HG02623 (cell line): ENCODE data around the gene AGPAT3.

Source experiments
- ATAC-seq: cut with Tn5 transposase; IDR thresholded peaks from one replicate; pipeline ENCODE4 v1.9.1; 2021; ENCODE audit warnings: moderate library complexity; ENCODE audit not compliant: unreplicated experiment

The AGPAT3 gene

DNA sequence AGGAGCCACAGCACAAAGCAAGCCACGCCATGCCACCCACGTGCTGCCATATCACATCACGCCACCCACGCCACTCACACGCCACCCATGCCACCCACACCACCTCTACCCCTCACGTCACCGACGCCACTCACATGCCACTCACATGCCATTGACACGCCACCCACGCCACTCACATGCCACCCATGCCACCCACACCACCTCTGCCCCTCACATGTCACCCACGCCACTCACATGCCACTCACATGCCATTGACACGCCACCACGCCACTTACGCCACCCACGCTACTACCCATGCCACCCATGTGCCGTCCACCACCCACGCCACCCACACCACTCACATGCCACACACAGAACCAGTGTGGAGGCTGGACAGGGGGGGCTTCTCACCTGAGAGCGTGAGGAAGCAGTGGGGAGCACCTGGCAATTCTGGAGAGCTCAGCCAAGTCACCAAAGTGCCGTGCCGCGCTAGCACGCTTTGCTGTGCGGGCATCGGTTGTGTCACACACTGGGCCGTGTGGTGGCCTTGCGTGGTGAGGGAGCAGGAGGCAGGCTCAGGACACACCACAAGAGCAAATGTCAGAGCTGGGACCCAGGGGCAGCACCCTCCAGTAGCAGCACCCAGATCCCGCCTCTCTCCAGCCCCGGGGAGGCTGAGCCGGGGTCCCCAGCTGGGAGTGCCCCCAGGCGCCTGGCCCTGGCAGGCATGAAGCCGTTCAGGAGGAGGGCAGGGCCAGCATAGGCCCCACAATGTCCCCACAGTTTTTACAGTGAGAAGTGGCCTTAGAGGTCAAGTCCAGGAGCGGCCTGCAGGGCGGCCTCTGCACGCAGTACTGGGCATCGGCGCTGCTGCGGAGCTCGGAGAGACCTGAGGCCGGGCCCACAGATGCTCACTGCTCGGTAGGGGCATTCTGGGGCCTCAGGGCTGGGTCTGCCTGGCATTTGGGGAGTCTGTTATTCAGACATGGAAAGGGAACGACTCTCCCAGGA lies 70.0 kb downstream of the AGPAT3 start:
- no peak for ATAC-seq

DNA sequence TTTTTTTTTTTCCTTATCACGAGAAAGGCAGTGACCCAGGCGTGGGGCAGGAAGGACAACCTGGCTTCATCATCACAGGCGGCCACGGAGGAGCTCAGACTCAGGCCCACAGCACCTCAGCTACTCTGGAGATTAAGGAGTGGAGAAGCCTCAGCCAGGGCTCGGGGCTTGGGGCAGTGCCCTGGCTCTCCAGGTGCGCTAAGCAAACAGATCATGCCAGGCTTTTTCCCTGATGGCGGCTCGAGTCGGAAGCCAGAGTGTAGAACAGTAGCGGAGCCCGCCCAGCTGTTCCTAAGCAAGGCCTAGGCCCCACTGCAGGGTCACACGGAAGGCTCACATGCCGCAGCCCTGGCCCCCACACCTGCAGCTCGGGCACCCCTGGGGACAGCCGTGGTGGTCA lies 70.7 kb downstream of the AGPAT3 start:
- ATAC-seq = no peak

DNA sequence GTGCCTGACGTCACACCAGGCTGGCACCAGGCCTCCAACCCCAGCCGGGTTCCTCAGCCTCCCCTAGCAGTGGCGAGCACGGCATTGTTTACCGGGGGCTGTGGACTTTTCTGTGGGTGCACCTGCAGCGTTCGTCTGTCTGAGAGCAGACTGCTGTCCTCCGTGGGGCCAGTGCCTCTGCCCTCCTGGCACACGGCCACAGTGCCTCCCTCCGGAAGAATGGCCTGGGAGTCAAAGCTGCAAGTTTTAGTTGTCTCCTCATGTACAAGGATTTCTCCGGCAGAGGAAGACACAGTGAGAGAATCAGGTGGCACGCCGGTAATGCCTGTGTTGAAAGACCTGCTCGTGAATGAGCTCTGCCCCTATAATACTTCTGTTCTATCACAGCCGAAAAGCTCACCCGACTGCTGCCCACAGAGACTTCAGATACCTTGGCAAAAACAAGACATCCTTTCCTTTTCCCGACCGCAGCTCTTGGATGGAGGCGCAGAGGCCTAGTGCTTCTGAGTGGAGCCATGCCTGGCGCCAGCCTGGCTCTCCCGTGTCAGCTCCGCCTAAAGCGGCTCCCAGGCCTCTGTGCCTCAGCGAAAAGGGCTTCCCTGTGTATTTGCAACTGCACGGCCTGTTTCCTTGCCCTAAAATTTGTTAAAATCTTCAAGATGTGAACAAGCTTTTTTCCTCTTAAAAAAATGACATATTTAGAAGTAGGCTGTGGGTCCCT lies 71.4 kb downstream of the AGPAT3 start:
- ATAC-seq = no peak

DNA sequence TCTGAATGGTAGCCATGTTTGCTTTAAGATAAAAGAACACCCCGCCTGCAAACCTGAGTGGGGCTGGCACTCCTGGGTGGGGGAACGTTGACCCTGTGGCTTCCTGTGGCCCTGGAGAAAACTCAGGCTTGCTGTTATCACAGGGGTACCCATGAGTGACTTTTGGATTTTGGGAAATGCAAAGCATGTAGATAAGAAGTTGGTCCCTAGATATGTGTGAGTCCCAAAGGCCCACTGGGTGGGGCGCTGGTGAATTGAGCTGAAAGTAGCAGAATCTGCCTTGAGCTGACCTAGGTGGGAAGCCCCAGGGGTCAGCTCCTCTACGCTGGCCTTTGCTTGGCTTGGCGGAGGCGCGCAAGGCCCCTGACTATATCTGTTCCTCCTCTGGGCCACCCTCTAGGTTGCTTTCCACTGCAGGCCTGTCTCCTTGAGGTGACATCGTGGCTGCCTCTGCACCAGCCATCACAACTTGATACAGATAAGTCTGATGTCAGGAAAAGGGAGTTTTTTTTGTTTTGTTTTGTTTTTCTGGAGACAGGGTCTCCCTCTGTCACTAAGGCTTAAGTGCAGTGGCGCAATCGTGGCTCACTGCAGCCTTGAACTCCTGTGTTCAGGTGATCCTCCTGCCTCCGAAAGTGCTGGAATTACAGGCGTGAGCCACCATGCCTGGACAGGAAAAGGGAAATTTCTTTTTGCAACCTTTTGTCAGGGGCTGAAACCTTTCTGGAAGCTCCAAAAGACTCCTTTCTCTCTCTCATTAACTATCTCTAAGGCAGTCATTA lies 72.2 kb downstream of the AGPAT3 start:
- no peak for ATAC-seq

DNA sequence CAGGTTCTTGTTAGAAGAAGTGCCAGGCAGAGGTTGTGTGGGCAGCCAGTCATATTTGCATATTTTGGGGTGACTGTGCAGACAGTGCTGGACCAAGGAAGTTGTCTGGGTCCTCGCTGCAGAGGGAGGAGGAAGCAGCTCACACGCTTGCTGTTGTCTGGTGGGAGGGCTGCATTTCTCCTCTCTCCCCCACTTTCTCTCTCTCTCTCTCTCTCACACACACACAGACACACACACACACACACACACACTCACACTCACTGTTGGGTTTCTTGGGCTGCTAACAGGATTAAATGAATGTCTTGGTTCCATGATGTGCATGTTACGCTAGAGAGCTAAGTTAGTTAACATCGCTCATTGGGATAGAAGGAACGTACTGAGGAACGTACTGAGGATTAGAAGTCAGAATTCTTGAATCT lies 72.9 kb downstream of the AGPAT3 start:
- ATAC-seq = no peak

DNA sequence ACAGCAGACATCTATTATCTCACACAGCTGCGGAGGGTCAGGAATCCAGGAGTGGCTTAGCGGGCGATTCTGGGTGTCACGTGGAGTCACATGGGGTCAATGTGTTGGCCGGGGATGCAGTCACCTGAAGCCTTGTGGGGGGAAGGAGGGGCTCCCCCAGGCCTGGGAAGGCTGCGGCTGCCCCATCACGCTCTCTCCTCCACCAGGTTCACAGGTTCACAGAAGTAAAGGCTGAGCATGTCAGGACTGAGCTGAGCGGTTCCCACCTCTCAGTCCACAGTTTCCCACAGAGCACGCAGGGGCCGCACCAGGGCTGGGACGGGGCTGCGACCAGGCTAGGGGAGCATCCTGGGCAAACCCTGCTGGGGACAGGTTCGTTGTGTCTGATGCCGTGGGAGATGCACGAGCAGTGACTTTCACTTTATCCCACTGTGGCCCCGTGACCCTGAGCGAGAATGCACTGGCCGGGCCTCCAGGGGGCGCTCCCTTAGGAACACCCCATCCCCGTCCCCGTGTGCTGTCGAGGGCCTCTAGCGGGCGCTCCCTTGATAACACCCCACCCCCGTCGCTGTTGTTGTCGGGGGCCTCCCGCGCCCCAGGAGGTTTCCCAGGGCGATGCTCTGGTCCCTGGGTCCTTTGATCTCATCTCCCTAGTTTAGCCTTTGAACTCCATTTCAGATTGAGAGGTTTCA lies 73.9 kb downstream of the AGPAT3 start:
- peak; percentile 70 for ATAC-seq

DNA sequence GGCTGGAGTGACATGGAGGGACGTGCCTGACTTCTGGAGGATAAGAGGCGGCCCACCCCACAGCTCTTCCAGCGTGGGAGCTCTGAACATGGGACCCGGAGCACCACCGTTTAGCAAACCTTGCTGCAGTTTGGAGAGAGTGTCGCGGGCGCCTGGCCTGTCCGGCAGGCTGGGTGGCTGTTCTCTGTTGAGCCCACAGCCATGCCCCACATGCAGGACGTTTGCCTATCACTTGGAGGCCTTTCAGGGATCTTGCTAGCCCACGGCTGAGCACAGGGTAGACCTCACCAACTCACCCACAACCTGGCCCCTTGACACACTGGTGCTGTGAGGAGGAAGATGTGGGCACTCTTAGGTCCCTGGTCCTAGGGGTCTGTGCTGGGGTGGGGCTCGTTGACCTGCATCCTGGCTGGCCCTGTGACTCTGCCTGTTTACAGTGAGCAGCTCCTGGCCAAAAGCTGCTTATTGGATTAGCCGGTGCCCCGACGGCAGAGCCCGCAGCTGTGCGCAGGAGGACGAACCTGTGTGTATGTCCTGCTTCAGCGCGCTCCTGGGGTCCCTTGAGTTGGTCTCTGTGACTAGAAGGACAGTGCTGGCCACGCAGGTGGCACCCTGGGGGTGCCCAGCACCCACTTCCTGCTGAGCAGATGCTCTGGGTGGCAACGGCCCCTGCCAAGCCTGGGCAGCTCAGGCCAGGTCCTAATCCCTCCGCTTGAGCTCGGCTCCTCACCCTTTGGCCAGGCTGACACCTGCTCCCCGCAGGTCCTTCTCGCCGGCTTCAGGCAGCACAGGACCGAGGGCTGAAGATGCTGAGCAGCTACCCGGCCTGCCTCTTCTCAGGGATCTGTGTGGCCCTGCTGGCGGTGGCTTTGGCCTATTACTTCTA lies 74.7 kb downstream of the AGPAT3 start:
- ATAC-seq = no peak

DNA sequence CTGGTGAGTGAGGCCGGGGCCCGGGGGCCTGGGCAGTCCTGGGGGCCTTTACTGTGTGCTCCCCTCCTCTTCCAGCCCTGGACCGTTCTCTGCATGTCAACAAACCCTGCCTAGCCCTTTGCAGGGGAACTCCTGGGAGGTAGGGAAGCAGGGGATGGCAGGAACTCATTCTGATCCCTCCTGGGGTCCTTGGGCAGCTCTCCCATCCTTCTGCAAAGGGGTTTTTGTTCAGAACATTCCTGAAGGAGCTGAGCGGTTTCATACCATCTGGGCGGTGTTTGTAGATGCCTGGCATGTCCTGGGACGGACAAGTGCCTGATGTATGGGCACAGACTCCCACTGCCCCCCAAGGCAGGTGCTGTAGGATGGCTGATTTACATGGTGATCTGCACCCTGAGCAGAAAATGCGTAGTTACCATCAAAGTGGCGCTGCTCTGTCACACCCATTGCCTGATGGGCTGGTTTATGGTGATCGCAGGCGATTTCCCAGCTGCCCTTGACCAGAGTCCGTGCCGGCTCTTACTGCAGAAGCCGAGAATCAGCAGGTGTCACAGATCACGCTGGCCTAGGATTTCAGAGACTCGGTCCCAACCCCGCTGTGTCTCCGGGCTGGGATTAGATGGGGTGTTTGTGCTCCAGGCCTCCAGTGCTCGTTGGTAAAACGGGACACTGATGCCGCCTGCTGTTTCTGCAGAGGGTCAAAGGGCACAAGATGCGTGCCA lies 75.5 kb downstream of the AGPAT3 start:
- ATAC-seq = no peak

DNA sequence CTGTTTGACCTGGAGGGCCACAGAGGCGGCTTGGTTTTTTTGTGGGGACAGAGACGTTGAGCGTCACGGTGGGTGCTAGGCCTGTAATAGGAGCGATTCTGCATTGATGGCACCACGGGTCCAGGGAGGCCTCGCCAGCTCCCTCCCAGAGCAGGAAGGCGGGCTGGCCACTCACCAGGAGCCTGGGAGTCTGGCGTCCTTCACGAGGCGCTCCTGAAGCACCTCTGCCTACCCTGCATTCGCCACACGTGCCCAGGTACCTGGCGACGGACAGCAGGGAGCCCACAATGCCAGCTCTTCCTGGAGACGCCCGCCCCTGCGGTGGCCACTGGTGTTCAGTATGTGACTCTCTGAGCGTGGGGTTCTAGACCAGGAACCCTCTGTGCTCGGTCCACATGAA lies 77.2 kb downstream of the AGPAT3 start:
- ATAC-seq = no peak

DNA sequence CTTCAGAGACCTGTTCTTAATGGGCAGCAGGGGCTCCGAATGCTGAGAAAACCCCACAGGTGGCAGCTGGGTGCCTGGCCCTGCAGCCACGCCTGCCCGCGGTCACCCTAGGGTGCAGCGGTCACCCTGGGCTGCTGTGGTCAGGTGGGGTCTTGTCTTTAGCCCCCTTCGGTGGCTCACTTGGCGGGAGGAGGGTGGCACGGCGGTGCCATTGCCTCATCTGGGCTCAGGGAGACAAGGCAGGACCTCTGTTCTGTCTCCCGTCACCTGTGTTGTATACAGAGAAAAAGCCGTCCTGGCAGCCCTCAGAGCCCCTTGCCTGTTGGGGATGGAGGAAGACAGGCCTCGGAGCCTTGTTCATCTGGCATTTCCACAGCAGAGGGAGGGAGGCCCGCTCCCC lies 77.6 kb downstream of the AGPAT3 start:
- no peak for ATAC-seq

DNA sequence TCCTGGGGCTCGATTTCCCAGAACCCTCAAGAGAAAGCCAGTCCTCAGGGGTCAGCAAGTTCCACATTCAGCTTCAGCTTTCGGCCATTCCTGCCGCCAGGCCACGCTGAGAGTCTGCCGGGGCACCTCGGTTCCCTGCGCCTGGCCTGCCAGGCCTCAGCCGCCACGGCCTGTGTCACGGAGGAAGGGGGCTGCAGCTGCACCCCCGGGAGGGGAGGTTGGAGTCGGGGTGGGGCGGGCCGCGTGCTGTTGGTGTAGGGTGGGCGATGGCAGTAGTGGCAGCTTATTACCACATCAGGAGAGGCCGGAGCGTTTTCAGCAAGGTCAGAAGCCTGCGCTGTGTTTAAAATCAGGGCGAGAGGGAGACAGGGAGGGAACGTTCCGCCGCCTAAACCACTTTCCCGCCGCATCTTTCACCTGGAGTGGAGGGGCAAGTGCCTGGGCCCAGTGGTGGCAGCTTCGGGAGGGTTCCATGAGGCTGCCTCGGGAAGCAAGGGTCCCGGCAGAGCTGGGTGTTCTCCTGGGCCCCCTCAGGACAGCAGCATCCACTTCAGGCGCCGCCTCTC lies 78.6 kb downstream of the AGPAT3 start:
- ATAC-seq = no peak

DNA sequence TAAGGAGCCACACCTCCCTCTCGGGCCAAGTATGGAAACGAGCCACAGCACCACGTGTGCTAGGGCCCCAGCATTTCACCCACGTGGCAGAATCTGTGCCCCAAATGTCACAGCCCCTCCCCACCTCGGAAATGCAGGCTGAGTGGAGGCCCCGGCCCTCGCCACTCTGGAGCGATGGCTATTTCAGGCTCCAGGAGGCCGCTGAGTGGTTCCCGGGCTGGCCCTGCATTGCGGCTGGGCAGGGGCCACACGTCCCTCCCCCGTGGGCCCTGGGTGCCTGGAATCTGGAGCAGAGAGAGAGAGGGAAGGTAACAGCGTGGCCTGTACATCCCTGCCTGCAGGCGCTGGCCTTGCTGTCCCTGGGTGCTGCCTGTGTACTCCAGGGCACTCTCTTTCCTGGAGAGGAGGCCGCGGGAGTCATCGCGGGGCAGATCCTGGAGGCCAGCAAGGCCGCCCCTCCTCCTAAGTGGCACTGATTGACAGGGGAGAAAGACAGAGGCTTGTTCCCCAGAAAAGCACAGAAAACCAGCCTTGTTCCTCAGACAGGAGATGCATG lies 79.1 kb downstream of the AGPAT3 start:
- ATAC-seq = no peak

DNA sequence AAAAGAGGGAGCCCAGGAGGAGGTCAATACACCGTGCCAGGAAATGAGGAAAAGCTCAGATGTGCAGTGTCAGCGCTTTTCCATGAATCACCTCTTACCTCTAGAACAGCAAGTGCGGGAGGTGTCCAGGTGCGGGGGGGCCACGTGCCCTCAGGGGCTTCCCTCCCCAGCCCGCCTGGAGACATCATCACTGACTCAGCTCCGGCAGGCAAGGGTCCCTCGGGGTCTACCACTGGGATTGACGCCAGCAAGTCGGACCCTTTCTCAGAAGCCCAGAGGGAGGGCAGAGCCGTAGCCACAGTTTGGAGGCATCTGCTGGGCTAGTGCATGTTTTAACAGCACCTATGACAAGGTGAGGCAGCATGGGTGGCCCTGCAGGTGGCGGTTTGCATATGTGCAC lies 79.7 kb downstream of the AGPAT3 start:
- ATAC-seq = no peak

DNA sequence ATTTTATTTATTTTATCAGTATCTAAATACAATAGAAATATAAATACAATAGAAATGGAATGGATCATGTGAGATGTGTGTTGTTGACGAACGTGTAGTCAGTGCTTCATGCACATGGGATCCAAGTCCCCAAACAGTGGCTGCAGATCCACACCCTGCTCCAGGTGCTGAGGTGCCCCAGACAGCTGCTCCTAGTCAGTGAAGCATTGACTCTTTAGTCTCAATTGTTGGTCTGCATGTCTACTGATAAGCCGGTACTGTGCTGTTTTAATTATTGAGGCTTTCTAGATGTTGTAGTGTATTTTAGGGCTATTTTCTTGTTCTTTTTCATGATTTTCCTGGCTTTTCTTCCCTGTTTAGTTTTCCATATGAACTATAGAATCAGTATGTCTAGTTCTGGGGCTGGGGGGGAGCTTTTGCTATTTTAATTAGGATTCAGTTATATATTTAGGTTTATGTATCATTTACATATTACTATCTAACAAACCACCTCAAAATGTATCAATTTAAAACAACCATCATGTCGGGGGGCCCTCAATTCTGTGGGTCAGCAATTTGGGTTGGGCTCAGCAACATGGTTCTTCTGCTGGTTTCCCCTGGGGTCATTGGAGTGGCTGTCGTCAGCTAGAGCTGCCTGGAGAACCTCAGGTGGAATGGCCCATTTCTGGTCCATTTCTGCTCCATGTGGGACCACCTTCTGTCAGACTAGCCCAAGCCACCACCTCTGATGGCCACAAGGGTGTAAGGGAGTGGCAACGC lies 83.9 kb downstream of the AGPAT3 start:
- ATAC-seq = no peak

DNA sequence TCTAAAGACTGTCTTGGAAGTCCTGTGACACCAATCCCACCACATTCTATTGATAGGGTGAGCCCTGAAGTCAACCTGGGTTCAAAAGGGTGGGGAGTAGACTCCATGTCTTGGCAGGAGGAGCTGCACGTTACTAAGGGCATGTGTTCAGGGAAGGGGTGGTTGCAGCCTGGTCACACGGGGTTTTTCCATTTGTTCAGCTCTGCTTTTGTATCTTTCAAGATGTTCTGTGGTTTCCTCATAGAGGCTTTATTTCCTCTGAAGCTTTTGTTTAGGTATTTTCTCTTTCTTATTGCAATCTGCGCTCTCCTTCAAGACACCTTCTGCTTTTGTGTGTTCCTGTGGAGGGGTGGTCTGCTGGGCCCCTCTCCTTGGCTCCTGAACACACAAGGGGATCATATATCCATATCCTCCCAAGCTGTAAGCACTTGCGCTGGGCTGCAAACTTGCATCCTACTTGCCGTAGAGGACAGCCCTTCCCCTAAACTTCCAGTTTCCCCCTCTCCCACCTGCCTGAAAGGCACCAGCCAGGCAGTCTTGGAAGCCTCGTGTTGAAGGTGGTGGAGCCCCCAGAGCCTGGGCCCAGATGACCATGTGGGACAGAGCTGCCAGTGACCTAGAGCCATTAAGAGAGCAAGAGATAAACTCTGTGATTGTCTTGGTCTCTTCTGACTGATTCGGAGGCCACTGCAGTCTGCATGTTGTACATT lies 84.6 kb downstream of the AGPAT3 start:
- no peak for ATAC-seq

DNA sequence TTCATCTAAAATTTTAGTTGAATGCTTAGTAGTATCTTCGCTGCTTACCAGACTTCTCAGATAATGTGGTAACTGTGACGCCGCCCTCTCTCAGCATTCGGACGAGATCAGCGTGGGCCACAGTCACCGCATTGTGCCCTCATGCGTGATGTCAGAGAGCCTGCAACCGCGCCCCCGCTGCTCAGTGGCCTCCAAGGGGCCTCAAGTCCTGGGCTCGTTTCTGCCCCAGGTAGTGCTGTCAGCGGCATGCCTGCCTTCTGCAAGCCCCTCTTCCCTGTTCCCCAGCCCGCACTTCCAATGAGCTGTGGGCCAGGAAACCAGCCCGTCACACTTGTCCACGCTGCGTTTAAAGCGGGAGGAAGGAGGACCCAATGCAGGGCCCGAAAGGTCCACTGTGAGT lies 85.5 kb downstream of the AGPAT3 start:
- ATAC-seq = no peak

DNA sequence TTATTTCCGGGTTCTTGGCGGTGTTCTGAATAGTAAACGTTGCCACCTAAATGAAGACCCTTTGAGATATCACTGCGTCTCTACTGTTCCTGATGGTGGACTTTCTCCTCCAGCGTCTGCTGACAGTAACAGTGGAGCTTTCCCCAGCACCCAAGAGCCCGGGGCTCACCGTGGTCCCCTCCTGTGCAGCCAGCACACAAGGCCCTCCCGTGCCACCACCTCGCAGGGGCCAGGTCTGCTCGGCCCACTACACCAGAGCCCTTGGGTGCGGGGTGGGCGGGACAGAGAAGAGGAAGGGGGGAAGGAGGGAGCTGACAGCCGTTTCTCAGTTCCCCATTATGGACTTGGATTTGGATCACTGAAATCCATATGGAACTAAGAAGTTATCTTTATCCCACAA lies 85.9 kb downstream of the AGPAT3 start:
- ATAC-seq = no peak
